ENCODE results near the gene AJAP1.

Gene AJAP1

DNA sequence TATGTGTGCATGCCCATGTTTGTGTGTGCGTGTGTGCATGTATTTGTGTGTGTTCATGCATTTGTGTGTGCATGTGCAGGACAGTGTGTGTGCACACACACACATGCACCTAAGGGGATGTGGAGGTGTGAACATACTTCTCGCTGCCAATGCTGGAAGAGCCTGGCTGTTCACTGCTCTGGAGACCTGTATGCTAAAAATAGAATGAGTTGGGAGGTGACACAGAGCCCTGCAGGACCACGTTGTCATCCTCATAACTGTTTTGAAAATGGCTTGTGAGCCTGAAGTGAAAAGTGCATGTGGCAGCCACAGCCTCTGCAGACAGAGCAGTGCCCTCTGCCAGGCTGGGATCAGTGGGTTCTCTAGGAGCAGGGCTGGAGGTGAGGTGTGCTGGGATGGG is 95.8 kb downstream of the AJAP1 start:
- no peaks in the 10 kb centered on the region for H3K4me1 Mint-ChIP-seq
- H3K36me3 Mint-ChIP-seq (ENCODE audit: insufficient read depth) = no peaks in the 10 kb centered on the region
- peaks cover 18% of the 10 kb centered on the region for H3K27me3 Mint-ChIP-seq
- H3K9me3 Mint-ChIP-seq = no peaks in the 10 kb centered on the region
- no peak for DNase-seq (ENCODE audit: low spot score in 2 of 2)
- ATAC-seq (replicated peaks; ENCODE audit: extremely low read depth, poor library complexity, severe bottlenecking) = no peak
- no peak overlapping the region for H3K27ac Mint-ChIP-seq (ENCODE audit: low read depth)
- no peak overlapping the region for H3K4me3 Mint-ChIP-seq

DNA sequence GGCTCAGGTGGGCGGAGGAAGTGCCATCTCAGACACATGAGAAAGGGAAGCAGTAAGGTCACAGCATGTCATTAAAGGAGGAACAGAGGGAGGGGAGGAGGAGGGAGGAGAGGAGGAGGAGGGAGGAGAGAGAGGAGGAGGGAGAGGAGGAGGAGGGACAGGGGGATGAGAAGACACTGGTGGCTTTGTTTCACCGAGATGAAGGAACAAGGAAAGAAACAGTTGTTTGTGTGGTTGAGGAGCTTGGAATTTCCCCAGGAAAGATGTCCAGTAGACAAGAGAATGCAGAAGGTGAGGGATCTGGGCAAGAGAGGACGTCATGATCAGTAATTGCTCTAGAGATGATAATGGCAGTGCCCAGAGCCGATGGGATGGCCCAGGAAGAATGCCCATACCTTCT is 97.7 kb downstream of the AJAP1 start:
- H3K27ac Mint-ChIP-seq (ENCODE audit: low read depth) = no peak overlapping the region
- H3K27me3 Mint-ChIP-seq = peaks cover 17% of the 10 kb centered on the region
- no peaks in the 10 kb centered on the region for H3K9me3 Mint-ChIP-seq
- no peak for DNase-seq (ENCODE audit: low spot score in 2 of 2)
- no peak for ATAC-seq (replicated peaks; ENCODE audit: extremely low read depth, poor library complexity, severe bottlenecking)
- H3K4me3 Mint-ChIP-seq = no peak overlapping the region
- no peaks in the 10 kb centered on the region for H3K36me3 Mint-ChIP-seq (ENCODE audit: insufficient read depth)
- no peaks in the 10 kb centered on the region for H3K4me1 Mint-ChIP-seq

GRCh38 chr1:4754816-4755215 is 100.4 kb downstream of the AJAP1 start:
- DNase-seq (ENCODE audit: low spot score in 2 of 2) (no peak), ATAC-seq (replicated peaks; ENCODE audit: extremely low read depth, poor library complexity, severe bottlenecking) (no peak)
- peaks cover 8% of the 10 kb centered on the region for H3K27me3 Mint-ChIP-seq
- H3K9me3 Mint-ChIP-seq = peaks cover 6% of the 10 kb centered on the region
- H3K36me3 Mint-ChIP-seq (ENCODE audit: insufficient read depth) = no peaks in the 10 kb centered on the region
- H3K4me1 Mint-ChIP-seq = no peaks in the 10 kb centered on the region
- no peak overlapping the region for H3K27ac Mint-ChIP-seq (ENCODE audit: low read depth)
- no peak overlapping the region for H3K4me3 Mint-ChIP-seq

DNA sequence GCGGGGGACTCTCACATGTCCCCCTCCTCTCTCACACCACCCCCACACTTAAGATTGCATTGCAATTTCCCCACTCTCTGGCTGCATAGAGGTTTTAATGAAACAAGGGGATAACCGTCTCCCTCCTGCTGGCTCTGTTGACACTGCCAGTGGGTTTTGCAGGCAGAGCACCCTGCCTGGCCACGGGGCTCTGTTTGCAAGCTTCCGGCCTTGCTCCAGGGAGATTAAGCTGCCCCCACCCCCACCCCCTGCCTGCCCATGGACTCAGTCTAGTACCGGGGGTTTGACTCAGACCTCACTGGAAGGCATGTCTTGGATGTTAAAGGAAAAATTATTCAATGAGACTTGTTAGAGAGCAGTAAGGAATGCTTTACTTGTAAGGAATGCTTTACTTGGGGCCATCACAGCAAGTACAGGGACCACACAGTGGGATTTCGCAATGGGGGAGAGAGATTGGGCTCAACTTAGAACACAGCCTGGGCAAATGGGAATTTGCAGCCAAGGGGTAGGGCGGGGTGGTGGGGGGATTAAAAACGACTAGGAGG is 101.0 kb downstream of the AJAP1 start:
- H3K9me3 Mint-ChIP-seq = peaks cover 6% of the 10 kb centered on the region
- H3K27ac Mint-ChIP-seq (ENCODE audit: low read depth) = no peak overlapping the region
- H3K4me3 Mint-ChIP-seq = no peak overlapping the region
- peaks cover 8% of the 10 kb centered on the region for H3K27me3 Mint-ChIP-seq
- no peaks in the 10 kb centered on the region for H3K36me3 Mint-ChIP-seq (ENCODE audit: insufficient read depth)
- no peak for DNase-seq (ENCODE audit: low spot score in 2 of 2)
- ATAC-seq (replicated peaks; ENCODE audit: extremely low read depth, poor library complexity, severe bottlenecking) = no peak
- no peaks in the 10 kb centered on the region for H3K4me1 Mint-ChIP-seq

GRCh38 chr1:4755864-4756504 is 101.6 kb downstream of the AJAP1 start:
- H3K27me3 Mint-ChIP-seq = peaks cover 8% of the 10 kb centered on the region
- ATAC-seq (replicated peaks; ENCODE audit: extremely low read depth, poor library complexity, severe bottlenecking) (no peak), DNase-seq (ENCODE audit: low spot score in 2 of 2) (no peak)
- H3K27ac Mint-ChIP-seq (ENCODE audit: low read depth) = no peak overlapping the region
- peaks cover 6% of the 10 kb centered on the region for H3K9me3 Mint-ChIP-seq
- H3K4me3 Mint-ChIP-seq = no peak overlapping the region
- H3K4me1 Mint-ChIP-seq = no peaks in the 10 kb centered on the region
- H3K36me3 Mint-ChIP-seq (ENCODE audit: insufficient read depth) = no peaks in the 10 kb centered on the region

GRCh38 chr1:4756851-4757580 is 102.6 kb downstream of the AJAP1 start:
- Mint-ChIP-seq H3K4me1 (no peaks in the 10 kb centered on the region), H3K9me3 (peaks cover 6% of the 10 kb centered on the region), H3K36me3 (ENCODE audit: insufficient read depth) (no peaks in the 10 kb centered on the region), H3K27me3 (peaks cover 8% of the 10 kb centered on the region), H3K27ac (ENCODE audit: low read depth) (no peak overlapping the region), H3K4me3 (no peak overlapping the region)
- no peak for DNase-seq (ENCODE audit: low spot score in 2 of 2)
- ATAC-seq (replicated peaks; ENCODE audit: extremely low read depth, poor library complexity, severe bottlenecking) = no peak

DNA sequence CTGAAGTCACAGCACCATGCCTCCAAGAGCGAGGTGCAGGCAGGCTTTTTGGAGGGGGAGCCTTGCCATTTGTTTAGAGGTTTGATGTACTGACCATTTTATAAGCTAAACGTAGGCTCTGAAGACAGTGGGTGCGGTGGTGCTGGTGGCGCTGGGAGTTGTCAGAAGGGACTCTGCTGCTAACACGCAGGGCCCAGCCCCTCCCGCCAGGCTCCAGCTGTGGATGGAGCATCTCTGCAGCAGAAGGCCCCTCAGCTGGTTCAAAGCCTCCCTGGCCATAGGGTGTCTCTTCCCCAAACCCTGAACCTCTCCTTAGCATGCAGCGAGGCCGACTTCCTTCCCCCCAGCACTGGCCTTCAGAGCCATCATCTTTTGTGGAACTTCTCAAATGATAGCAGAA is 105.3 kb downstream of the AJAP1 start:
- H3K4me3 Mint-ChIP-seq = no peak overlapping the region
- no peaks in the 10 kb centered on the region for H3K27me3 Mint-ChIP-seq
- H3K9me3 Mint-ChIP-seq = peaks cover 6% of the 10 kb centered on the region
- H3K36me3 Mint-ChIP-seq (ENCODE audit: insufficient read depth) = no peaks in the 10 kb centered on the region
- no peak overlapping the region for H3K27ac Mint-ChIP-seq (ENCODE audit: low read depth)
- DNase-seq (ENCODE audit: low spot score in 2 of 2) (no peak), ATAC-seq (replicated peaks; ENCODE audit: extremely low read depth, poor library complexity, severe bottlenecking) (no peak)
- no peaks in the 10 kb centered on the region for H3K4me1 Mint-ChIP-seq

GRCh38 chr1:4760088-4760487 is 105.7 kb downstream of the AJAP1 start:
- ATAC-seq (replicated peaks; ENCODE audit: extremely low read depth, poor library complexity, severe bottlenecking) (no peak), DNase-seq (ENCODE audit: low spot score in 2 of 2) (no peak)
- Mint-ChIP-seq H3K27ac (ENCODE audit: low read depth) (no peak overlapping the region), H3K27me3 (no peaks in the 10 kb centered on the region), H3K4me3 (no peak overlapping the region), H3K36me3 (ENCODE audit: insufficient read depth) (no peaks in the 10 kb centered on the region), H3K9me3 (peaks cover 6% of the 10 kb centered on the region), H3K4me1 (no peaks in the 10 kb centered on the region)

DNA sequence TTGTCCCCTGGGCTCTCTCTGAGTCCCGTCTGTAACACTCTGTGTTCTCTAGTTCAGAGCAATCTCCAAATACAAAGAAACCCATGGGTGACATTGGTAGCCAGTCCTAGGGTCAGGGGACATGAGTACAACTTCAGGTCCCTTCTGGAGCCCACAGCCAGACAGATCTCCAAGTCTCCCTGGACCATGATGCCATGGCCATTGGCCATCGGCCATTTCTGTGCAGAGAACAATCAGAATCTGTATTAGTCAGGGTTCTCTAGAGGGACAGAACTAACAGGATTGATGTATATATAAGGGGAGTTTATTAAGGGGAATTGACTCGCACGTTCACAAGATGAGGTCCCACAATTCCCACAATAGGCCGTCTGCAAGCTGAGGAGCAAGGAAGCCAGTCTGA is 106.9 kb downstream of the AJAP1 start:
- Mint-ChIP-seq H3K27ac (ENCODE audit: low read depth) (no peak overlapping the region), H3K4me3 (no peak overlapping the region), H3K27me3 (no peaks in the 10 kb centered on the region), H3K4me1 (no peaks in the 10 kb centered on the region), H3K9me3 (peaks cover 6% of the 10 kb centered on the region), H3K36me3 (ENCODE audit: insufficient read depth) (no peaks in the 10 kb centered on the region)
- DNase-seq (ENCODE audit: low spot score in 2 of 2) (no peak), ATAC-seq (replicated peaks; ENCODE audit: extremely low read depth, poor library complexity, severe bottlenecking) (no peak)

DNA sequence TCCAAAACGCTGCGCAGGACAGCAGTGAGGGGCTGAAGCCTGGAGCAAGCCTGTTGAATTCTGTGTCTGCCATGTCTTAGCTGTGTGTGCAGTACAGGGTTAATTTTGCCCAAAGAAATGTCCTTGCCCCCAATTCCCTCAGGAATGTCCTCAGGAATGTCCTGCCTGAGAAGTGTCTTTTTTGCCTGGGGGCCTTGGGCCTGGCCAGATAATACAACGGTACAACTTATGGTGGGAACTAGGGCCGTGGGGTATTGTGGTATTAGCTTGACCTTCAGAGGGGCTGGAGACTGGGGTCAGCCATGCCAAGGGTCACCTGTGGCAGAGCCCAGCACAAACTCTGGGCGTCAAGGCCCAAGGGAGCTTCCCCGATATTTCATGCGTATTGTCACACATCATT is 107.7 kb downstream of the AJAP1 start:
- ATAC-seq (replicated peaks; ENCODE audit: extremely low read depth, poor library complexity, severe bottlenecking) (no peak), DNase-seq (ENCODE audit: low spot score in 2 of 2) (no peak)
- no peaks in the 10 kb centered on the region for H3K36me3 Mint-ChIP-seq (ENCODE audit: insufficient read depth)
- no peak overlapping the region for H3K27ac Mint-ChIP-seq (ENCODE audit: low read depth)
- no peaks in the 10 kb centered on the region for H3K4me1 Mint-ChIP-seq
- no peaks in the 10 kb centered on the region for H3K27me3 Mint-ChIP-seq
- H3K9me3 Mint-ChIP-seq = peaks cover 6% of the 10 kb centered on the region
- H3K4me3 Mint-ChIP-seq = no peak overlapping the region

GRCh38 chr1:4767308-4767707 is 112.9 kb downstream of the AJAP1 start:
- no peaks in the 10 kb centered on the region for H3K36me3 Mint-ChIP-seq (ENCODE audit: insufficient read depth)
- H3K27me3 Mint-ChIP-seq = no peaks in the 10 kb centered on the region
- H3K4me1 Mint-ChIP-seq = no peaks in the 10 kb centered on the region
- H3K27ac Mint-ChIP-seq (ENCODE audit: low read depth) = no peak overlapping the region
- H3K9me3 Mint-ChIP-seq = no peaks in the 10 kb centered on the region
- no peak for ATAC-seq (replicated peaks; ENCODE audit: extremely low read depth, poor library complexity, severe bottlenecking)
- no peak for DNase-seq (ENCODE audit: low spot score in 2 of 2)
- H3K4me3 Mint-ChIP-seq = no peak overlapping the region

- ATAC-seq (replicated peaks; ENCODE audit: extremely low read depth, poor library complexity, severe bottlenecking) = no peak
- H3K9me3 Mint-ChIP-seq = no peaks in the 10 kb centered on the region
- H3K4me1 Mint-ChIP-seq = no peaks in the 10 kb centered on the region
- no peaks in the 10 kb centered on the region for H3K27me3 Mint-ChIP-seq
- DNase-seq (ENCODE audit: low spot score in 2 of 2) = no peak
- H3K36me3 Mint-ChIP-seq (ENCODE audit: insufficient read depth) = no peaks in the 10 kb centered on the region
- no peak overlapping the region for H3K4me3 Mint-ChIP-seq
- no peak overlapping the region for H3K27ac Mint-ChIP-seq (ENCODE audit: low read depth)
Observed at GRCh38 chr1:4768553-4768952, 114.1 kb downstream of the AJAP1 start.
